ENCODE data around the gene ACP6.

The ACP6 gene

DNA sequence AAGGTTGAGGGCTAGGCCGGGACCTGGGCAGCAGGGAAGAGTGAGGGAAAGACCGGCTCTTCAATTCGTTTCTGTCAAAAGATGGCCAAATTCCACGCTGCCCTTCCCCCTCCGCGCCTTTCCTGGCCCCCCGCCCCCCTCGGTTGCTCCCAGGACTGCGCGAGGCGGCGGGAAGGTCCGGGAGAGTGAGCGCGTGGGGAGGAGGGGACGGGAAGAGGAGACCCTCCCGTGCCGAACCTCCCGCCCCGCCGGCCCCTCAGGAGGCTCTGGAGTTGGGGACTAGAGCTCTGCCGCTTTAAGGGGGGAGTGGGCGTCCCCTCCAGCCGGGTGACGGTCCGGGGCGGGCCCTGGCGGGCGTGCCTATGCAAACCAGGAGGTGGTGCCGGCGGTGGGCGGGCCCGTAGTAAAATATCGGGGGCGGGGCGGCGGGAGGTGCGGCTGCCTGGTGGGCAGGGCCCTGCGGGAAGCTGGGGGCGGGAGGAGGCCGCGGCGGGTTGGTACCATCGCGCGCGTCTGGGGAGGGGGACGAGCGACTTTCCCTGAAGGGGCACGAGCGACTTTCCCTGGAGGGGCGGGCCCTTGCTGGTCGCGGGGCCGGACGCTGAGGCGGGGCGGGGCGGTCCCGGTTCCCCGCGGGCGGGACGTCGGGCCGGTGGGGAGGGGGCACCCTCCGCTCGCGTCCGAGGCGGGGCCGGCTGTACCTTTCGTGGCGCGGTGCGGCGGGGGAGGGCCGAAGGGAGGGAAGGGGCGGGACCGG is 70.8 kb downstream of the ACP6 start:
- Histone ChIP-seq H3K36me3 (ENCODE audit: control insufficient read depth, low read depth, low read length) (peaks cover under 1% of the 10 kb centered on the region), H3K27ac (ENCODE audit: low read length) (peak overlapping the region; percentile 5)

GRCh38 chr1:147598621-147599361 is 71.5 kb downstream of the ACP6 start:
- Histone ChIP-seq H3K36me3 (ENCODE audit: control insufficient read depth, low read depth, low read length) (no peaks in the 10 kb centered on the region), H3K9me3 (ENCODE audit: control insufficient read depth, low read depth, low read length) (no peaks in the 10 kb centered on the region), H3K9ac (ENCODE audit: low read length) (peak overlapping the region; percentile 52), H3K4me1 (ENCODE audit: control insufficient read depth, low read depth, low read length) (peaks cover 31% of the 10 kb centered on the region), H3K27ac (ENCODE audit: low read length) (peak overlapping the region; percentile 5), H3K4me3 (ENCODE audit: low read length) (peak overlapping the region; percentile 76), H3K27me3 (ENCODE audit: control insufficient read depth, insufficient read depth, low read length) (peaks cover 27% of the 10 kb centered on the region)

More for the DNA sequence above, 70.8 kb downstream of the ACP6 start:
- Histone ChIP-seq H3K9me3 (ENCODE audit: control insufficient read depth, low read depth, low read length) (no peaks in the 10 kb centered on the region), H3K27me3 (ENCODE audit: control insufficient read depth, insufficient read depth, low read length) (peaks cover 27% of the 10 kb centered on the region), H3K9ac (ENCODE audit: low read length) (peak overlapping the region; percentile 52), H3K4me1 (ENCODE audit: control insufficient read depth, low read depth, low read length) (peaks cover 31% of the 10 kb centered on the region), H3K4me3 (ENCODE audit: low read length) (peak overlapping the region; percentile 76)

DNA sequence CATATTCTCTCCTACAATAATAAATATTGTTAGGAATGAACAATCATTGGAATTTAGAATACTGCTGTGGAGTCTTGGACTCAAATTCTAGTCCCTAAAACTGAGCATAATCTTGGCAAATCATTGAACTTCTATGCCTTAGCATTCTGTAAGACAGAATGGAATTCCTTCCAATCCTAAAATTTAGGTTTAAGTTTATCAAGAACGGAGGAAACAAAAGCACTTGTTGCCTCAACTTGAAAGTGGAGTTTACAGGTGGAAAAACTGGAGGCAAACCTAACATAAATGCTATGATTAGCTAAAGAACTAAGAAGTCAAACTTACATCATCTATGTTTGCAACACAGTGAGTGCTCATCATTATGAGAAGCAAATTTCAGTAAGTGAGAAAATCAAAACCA is 73.3 kb downstream of the ACP6 start:
- Histone ChIP-seq H3K4me3 (ENCODE audit: low read length) (no peak overlapping the region), H3K9me3 (ENCODE audit: control insufficient read depth, low read depth, low read length) (no peaks in the 10 kb centered on the region), H3K9ac (ENCODE audit: low read length) (no peak overlapping the region), H3K36me3 (ENCODE audit: control insufficient read depth, low read depth, low read length) (no peaks in the 10 kb centered on the region), H3K4me1 (ENCODE audit: control insufficient read depth, low read depth, low read length) (peaks cover 31% of the 10 kb centered on the region), H3K27ac (ENCODE audit: low read length) (no peak overlapping the region), H3K27me3 (ENCODE audit: control insufficient read depth, insufficient read depth, low read length) (peaks cover 28% of the 10 kb centered on the region)
